DOHH2 (cell line): Measurements from ENCODE around the gene HOXC6.

Experiments used
- H3F3A ChIP-seq: fragments of 200-600 bp; sonication (generic), shearing (Covaris generic); 2 replicates; pipeline ENCODE4 v1.6.0; 2016; ENCODE audit warnings: antibody characterized with exemption, mild to moderate bottlenecking; ENCODE audit not compliant: control insufficient read depth, insufficient read depth
- H3K27ac ChIP-seq: fragments of 200-600 bp; sonication (generic); 2 replicates; pipeline ENCODE4 v1.5.1; 2014; ENCODE audit warnings: low read depth, mild to moderate bottlenecking, low read length, moderate library complexity
- H3K27me3 ChIP-seq: fragments of 200-600 bp; sonication (generic); 2 replicates; pipeline ENCODE4 v1.6.1; 2014; ENCODE audit warnings: mild to moderate bottlenecking, low read length, mixed read lengths; ENCODE audit not compliant: control insufficient read depth
- H3K36me3 ChIP-seq: fragments of 200-600 bp; sonication (generic); 2 replicates; pipeline ENCODE4 v1.6.1; 2014; ENCODE audit warnings: mild to moderate bottlenecking, low read length, moderate library complexity, mixed read lengths; ENCODE audit not compliant: control insufficient read depth
- H3K4me1 ChIP-seq: fragments of 200-600 bp; sonication (generic); 2 replicates; pipeline ENCODE4 v1.6.1; 2014; ENCODE audit warnings: mild to moderate bottlenecking, low read length, mixed read lengths; ENCODE audit not compliant: control insufficient read depth
- H3K4me2 ChIP-seq: fragments of 200-600 bp; sonication (generic); 2 replicates; pipeline ENCODE4 v1.6.0; 2014; ENCODE audit warnings: mild to moderate bottlenecking, low read length, moderate library complexity
- H3K4me3 ChIP-seq: fragments of 200-600 bp; sonication (generic); 2 replicates; pipeline ENCODE4 v1.5.1; 2014; ENCODE audit warnings: mild to moderate bottlenecking, low read length, mixed read lengths
- H3K79me2 ChIP-seq: fragments of 200-600 bp; sonication (generic); 2 replicates; pipeline ENCODE4 v1.6.1; 2014; ENCODE audit warnings: mild to moderate bottlenecking, low read length, mixed read lengths; ENCODE audit not compliant: control insufficient read depth
- H3K9me2 ChIP-seq: fragments of 200-600 bp; sonication (generic); replicated peaks from 2 replicates; pipeline ENCODE4 v1.6.1; 2014; ENCODE audit warnings: mild to moderate bottlenecking, low read length, mixed read lengths; ENCODE audit not compliant: control insufficient read depth
- H3K9me3 ChIP-seq: fragments of 200-600 bp; sonication (generic); 2 replicates; pipeline ENCODE4 v1.6.1; 2014; ENCODE audit warnings: antibody characterized with exemption, low read length, mixed read lengths; ENCODE audit not compliant: control insufficient read depth, insufficient read depth
- H4K20me1 ChIP-seq: fragments of 200-600 bp; sonication (generic); 2 replicates; pipeline ENCODE4 v1.6.0; 2014; ENCODE audit warnings: low read depth, mild to moderate bottlenecking, antibody characterized with exemption, low read length, moderate library complexity; ENCODE audit not compliant: control insufficient read depth, insufficient read depth
- EZH2phosphoT487 ChIP-seq: fragments of 200-600 bp; sonication (generic); IDR thresholded peaks from 2 replicates; pipeline ENCODE4 v1.6.1; 2017; ENCODE audit warnings: borderline replicate concordance, mild to moderate bottlenecking, antibody characterized with exemption, low read length, moderate library complexity, mixed read lengths
- TF ChIP-seq, protein P1 (sequence below): fragments of 200-600 bp; sonication (generic); IDR thresholded peaks from one replicate; pipeline ENCODE4 v1.5.1; 2014; ENCODE audit warnings: antibody characterized with exemption, mild to moderate bottlenecking, low read depth, low read length; ENCODE audit not compliant: poor library complexity, severe bottlenecking

Gene HOXC6

GRCh38 chr12:54014377-54015017 lies 13.7 kb upstream of the HOXC6 start:
- TF ChIP-seq EZH2phosphoT487, result no peak; the same call in 1 of the 2 replicates
- TF ChIP-seq, protein P1, sequence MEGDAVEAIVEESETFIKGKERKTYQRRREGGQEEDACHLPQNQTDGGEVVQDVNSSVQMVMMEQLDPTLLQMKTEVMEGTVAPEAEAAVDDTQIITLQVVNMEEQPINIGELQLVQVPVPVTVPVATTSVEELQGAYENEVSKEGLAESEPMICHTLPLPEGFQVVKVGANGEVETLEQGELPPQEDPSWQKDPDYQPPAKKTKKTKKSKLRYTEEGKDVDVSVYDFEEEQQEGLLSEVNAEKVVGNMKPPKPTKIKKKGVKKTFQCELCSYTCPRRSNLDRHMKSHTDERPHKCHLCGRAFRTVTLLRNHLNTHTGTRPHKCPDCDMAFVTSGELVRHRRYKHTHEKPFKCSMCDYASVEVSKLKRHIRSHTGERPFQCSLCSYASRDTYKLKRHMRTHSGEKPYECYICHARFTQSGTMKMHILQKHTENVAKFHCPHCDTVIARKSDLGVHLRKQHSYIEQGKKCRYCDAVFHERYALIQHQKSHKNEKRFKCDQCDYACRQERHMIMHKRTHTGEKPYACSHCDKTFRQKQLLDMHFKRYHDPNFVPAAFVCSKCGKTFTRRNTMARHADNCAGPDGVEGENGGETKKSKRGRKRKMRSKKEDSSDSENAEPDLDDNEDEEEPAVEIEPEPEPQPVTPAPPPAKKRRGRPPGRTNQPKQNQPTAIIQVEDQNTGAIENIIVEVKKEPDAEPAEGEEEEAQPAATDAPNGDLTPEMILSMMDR, result no peak
- no peaks in the 10 kb centered on the region for H3K36me3 ChIP-seq
- H3K4me2 ChIP-seq, result no peak overlapping the region
- H3K4me1 ChIP-seq, result peaks cover 16% of the 10 kb centered on the region
- H3K27me3 ChIP-seq, result peaks cover 63% of the 10 kb centered on the region
- H3K27ac ChIP-seq, result no peak overlapping the region
- no peaks in the 10 kb centered on the region for H3K9me3 ChIP-seq
- no peaks in the 10 kb centered on the region; the same call in 1 of the 2 replicates for H3F3A ChIP-seq
- H3K9me2 ChIP-seq, result no peaks in the 10 kb centered on the region
- H3K79me2 ChIP-seq, result 0 out of 2 replicates have a peak, but pooled peaks cover 4% of the 10 kb centered on the region
- no peak overlapping the region for H3K4me3 ChIP-seq
- H4K20me1 ChIP-seq, result no peaks in the 10 kb centered on the region

DNA sequence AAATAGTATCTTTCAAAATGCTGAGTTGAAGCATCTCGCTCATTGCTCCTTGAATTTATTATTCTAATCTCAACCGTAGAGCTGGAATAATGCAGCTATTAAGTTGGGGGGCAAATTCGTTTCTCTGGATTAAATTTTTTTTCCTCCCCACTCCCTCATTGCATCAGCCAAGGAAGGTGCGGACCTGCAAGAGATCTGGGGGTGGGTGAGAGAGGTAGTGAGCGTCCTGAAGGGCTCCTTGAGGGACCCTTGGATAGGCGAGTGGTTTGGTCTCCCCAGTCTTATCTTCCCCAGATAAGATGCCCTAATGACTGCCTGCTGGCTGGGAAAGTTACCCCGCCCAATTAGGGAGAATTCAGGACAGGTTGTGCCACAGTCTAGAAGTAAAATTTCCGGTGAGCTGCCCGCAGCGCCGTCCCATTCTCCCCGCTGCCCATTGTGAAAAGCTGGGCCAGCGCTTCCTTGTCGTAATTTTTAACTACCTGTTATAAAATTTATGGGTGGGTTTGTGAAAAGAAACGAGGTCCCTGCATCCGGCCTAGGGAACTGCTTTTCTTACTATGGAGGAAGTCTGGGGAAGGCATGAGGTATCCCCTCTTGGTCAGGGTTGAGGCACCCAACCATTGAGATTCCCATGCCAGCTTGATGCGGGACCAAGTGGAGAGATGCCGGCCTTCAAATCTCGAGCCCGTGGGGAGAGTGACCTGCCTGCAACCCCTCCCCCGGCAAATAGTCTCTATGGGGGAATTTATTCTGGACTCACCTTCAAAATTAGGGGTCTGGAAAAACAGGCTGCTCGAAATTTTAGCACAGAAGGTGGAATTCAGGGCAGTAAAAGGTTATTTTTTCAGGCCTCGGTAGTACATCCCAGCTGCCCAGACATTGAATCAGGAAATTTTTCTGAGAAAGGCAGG lies 13.0 kb upstream of the HOXC6 start:
- Histone ChIP-seq H3K27ac (no peak overlapping the region), H3K79me2 (0 out of 2 replicates have a peak, but pooled peaks cover 4% of the 10 kb centered on the region), H3F3A (no peaks in the 10 kb centered on the region; the same call in 1 of the 2 replicates), H3K9me3 (no peaks in the 10 kb centered on the region), H3K4me3 (no peak overlapping the region), H3K9me2 (no peaks in the 10 kb centered on the region), H3K27me3 (peaks cover 55% of the 10 kb centered on the region), H3K4me1 (peaks cover 16% of the 10 kb centered on the region), H4K20me1 (no peaks in the 10 kb centered on the region), H3K4me2 (no peak overlapping the region), H3K36me3 (no peaks in the 10 kb centered on the region)
- TF ChIP-seq, protein P1, result no peak
- TF ChIP-seq EZH2phosphoT487, result peak; percentile 41

DNA sequence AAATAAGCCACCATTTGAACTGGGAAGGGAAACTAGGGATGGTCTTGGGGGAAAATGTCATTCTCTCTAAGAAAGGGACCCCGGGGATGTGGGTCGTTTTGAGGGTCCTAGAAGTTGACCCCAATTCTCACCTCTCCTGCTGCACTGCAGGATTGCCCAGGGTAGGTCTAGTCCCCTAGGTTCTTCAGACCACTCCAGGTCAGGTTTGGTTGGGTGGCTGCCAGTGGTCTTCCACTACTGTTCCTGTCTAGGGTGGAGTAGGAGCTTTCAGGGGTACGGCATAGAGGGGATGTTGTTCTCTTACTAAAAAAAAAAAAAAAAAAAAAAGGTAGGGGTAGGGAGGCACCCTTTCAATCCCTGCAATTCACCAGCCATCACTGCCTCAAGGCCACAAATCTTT lies 12.2 kb upstream of the HOXC6 start:
- TF ChIP-seq, protein P1, result no peak
- no peak for TF ChIP-seq EZH2phosphoT487
- H3K9me3 ChIP-seq, result no peaks in the 10 kb centered on the region
- peaks cover 47% of the 10 kb centered on the region for H3K27me3 ChIP-seq
- 0 out of 2 replicates have a peak, but pooled peaks cover 4% of the 10 kb centered on the region for H3K79me2 ChIP-seq
- H3K4me1 ChIP-seq, result peaks cover 13% of the 10 kb centered on the region
- H3K9me2 ChIP-seq, result no peaks in the 10 kb centered on the region
- no peaks in the 10 kb centered on the region for H3K36me3 ChIP-seq
- H3K4me2 ChIP-seq, result no peak overlapping the region
- H3F3A ChIP-seq, result no peaks in the 10 kb centered on the region; the same call in 1 of the 2 replicates
- H4K20me1 ChIP-seq, result no peaks in the 10 kb centered on the region
- H3K4me3 ChIP-seq, result no peak overlapping the region
- no peak overlapping the region for H3K27ac ChIP-seq
